Measurements from ENCODE around the gene ZFR2. TPM values are rescaled to one million over a fixed set of nuclear protein-coding genes. Genes with fewer than 3 reads are reported as not detected.

The ZFR2 gene
- total RNA-seq = 1 to 10 TPM in 3 of 5 donors, under 1 TPM in 2; 0.56 to 1.8 (median 1.4) TPM
- total RNA-seq (2013) = 1.1 TPM
- total RNA-seq = 0.20 to 3.3 (median 0.91) reads per million in 29 experiments

DNA sequence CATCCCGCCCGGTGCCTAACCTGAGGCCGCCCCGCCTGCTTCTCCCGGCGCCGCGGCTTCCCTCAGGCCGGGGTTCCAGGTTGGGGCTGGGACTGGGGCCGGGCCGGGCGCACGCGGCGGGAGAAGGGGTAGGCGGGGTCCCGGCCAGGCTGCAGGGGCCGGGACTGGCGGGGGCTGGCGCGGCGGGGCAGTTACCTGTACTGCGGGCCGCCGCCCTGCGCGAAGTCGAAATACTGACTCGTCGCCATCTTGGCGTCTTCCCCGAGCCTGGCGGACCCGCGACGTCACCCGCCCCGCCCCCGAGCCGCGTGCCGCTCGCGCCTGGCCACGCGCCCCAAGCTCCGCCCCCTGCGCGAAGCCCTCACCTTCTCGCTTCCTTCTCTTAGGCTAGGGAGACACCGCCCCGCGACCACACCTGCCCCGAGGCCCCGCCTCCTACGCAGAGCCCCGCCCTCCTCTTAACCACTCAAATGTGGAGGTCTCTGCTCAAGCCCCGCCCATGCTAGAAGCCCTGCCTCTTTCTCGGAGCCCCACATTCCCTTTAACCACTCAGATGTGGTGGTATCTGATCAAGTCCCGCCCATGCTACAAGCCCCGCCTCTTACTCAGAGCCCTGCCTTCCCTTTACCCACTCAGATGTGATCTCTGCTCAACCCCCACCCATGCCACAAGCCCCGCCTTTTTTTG is at the start of gene ZFR2:
ZFR2 (minus strand) TSS at position 269 of the 687 bp plus-strand sequence; CDS start at position 248, 21 bp downstream.
- Histone ChIP-seq H3K36me3 (ENCODE audit: control insufficient read depth in 2 of 2, extremely low read depth in 1 of 2, insufficient read depth in 1 of 2, low read length in 1 of 2) (no peaks in the 10 kb centered on the region), H3K4me1 (ENCODE audit: control insufficient read depth in 1 of 2, extremely low read depth in 1 of 2, insufficient read depth in 2 of 2, low read length in 2 of 2) (peaks cover 0 to 10% of the 10 kb centered on the region in 2 experiments), H3K27ac (ENCODE audit: low read length) (no peak within 1 kb of the TSS), H3K4me3 (ENCODE audit: control insufficient read depth in 1 of 2, extremely low read depth in 1 of 2, low read length in 1 of 2) (no peak within 1 kb of the TSS), H3K9me3 (no peaks in the 10 kb centered on the region), H3K27me3 (replicated peaks in 1 of 2; ENCODE audit: control insufficient read depth in 2 of 2, extremely low read depth in 1 of 2, insufficient read depth in 2 of 2, low read length in 1 of 2) (peaks cover 4 to 62% of the 10 kb centered on the region in 2 experiments)
- peaks cover 0 to 17% (median 13%) of the 10 kb centered on the region in 3 donors for H3K4me1 Mint-ChIP-seq
- peak in 26 of 35 experiments; percentile 3 to 37 (median 17) for DNase-seq
- peak in 3 of 4 experiments; percentile 45 to 49 (median 46) for ATAC-seq (replicated peaks in 1 of 4)
- POLR2A ChIA-PET = no interaction called here
- H3K27ac Mint-ChIP-seq = no peak within 1 kb of the TSS
- H3K4me3 Mint-ChIP-seq = peak within 1 kb of the TSS; percentile 31 to 64 (median 39)
- H3K36me3 Mint-ChIP-seq = no peaks in the 10 kb centered on the region
- CTCF ChIA-PET = no interaction called here
- peaks cover 40 to 52% of the 10 kb centered on the region in 2 donors for H3K27me3 Mint-ChIP-seq
- WGBS (ENCODE audit: insufficient coverage) = 16% methylated on average over 60 of the region's 62 CpGs
- H3K9me3 Mint-ChIP-seq = no peaks in the 10 kb centered on the region

DNA sequence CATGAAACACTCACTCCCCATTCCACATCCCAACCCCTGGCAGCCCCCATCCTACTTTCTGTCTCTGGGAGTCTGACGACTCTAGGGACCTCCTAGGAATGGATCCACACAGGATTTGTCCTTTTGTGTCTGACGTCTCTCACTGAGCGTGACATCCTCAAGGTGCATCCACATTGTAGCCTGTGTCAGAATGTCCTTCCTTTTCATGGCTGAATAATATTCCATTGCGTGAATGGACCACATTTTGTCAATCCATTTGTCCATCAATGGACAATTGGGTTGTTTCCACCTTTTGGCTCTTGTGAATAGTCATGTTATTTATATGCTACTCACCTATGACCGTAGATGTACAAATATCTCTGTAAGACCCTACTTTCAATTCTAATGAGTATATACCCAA is 47.2 kb upstream of the ZFR2 start:
- H3K36me3 ChIP-seq (ENCODE audit: control insufficient read depth in 2 of 2, extremely low read depth in 1 of 2, insufficient read depth in 1 of 2, low read length in 1 of 2) = no peaks in the 10 kb centered on the region
- H3K27ac ChIP-seq (ENCODE audit: low read length) = no peak overlapping the region
- peaks cover 0 to 24% of the 10 kb centered on the region in 2 experiments for H3K27me3 ChIP-seq (replicated peaks in 1 of 2; ENCODE audit: control insufficient read depth in 2 of 2, extremely low read depth in 1 of 2, insufficient read depth in 2 of 2, low read length in 1 of 2)
- H3K4me3 ChIP-seq (ENCODE audit: control insufficient read depth in 1 of 2, extremely low read depth in 1 of 2, low read length in 1 of 2) = no peak overlapping the region
- Mint-ChIP-seq H3K27ac (no peak overlapping the region), H3K4me1 (no peaks in the 10 kb centered on the region), H3K27me3 (peaks cover 8 to 11% of the 10 kb centered on the region in 2 donors), H3K36me3 (no peaks in the 10 kb centered on the region), H3K9me3 (peaks cover 0 to 3% (median 3%) of the 10 kb centered on the region in 3 donors), H3K4me3 (no peak overlapping the region)
- DNase-seq (no peak), ATAC-seq (replicated peaks in 1 of 4) (no peak)
- no peaks in the 10 kb centered on the region for H3K9me3 ChIP-seq
- POLR2A ChIA-PET = no interaction called here
- H3K4me1 ChIP-seq (ENCODE audit: control insufficient read depth in 1 of 2, extremely low read depth in 1 of 2, insufficient read depth in 2 of 2, low read length in 2 of 2) = no peaks in the 10 kb centered on the region
- 88% methylated on average over 3 of the region's 5 CpGs for WGBS (ENCODE audit: insufficient coverage)
- CTCF ChIA-PET = no interaction called here

DNA sequence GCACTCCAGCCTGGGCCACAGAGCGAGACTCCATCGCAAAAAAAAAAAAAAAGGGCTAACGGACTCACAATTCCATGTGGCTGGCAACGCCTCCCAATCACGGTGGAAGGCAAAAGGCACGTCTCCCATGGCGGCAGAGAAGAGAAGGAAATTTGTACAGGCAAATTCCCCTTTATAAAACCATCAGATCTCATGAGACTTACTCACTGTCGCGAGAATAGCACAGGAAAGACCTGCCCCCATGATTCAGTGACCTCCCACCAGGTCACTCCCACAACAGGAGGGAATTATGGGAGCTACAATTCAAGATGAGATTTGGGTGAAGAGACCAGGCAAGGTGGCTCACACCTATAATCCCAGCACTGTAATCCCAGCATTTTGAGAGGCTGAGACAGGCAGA is 45.4 kb upstream of the ZFR2 start:
- peaks cover 8% of the 10 kb centered on the region in 2 donors for H3K27me3 Mint-ChIP-seq
- Histone ChIP-seq H3K9me3 (no peaks in the 10 kb centered on the region), H3K27ac (ENCODE audit: low read length) (no peak overlapping the region), H3K36me3 (ENCODE audit: control insufficient read depth in 2 of 2, extremely low read depth in 1 of 2, insufficient read depth in 1 of 2, low read length in 1 of 2) (no peaks in the 10 kb centered on the region), H3K4me1 (ENCODE audit: control insufficient read depth in 1 of 2, extremely low read depth in 1 of 2, insufficient read depth in 2 of 2, low read length in 2 of 2) (no peaks in the 10 kb centered on the region), H3K27me3 (replicated peaks in 1 of 2; ENCODE audit: control insufficient read depth in 2 of 2, extremely low read depth in 1 of 2, insufficient read depth in 2 of 2, low read length in 1 of 2) (peaks cover 0 to 18% of the 10 kb centered on the region in 2 experiments), H3K4me3 (ENCODE audit: control insufficient read depth in 1 of 2, extremely low read depth in 1 of 2, low read length in 1 of 2) (no peak overlapping the region)
- no CpG with 5 or more reads among the region's 9 CpGs for WGBS (ENCODE audit: insufficient coverage)
- POLR2A ChIA-PET = no interaction called here
- H3K4me1 Mint-ChIP-seq = no peaks in the 10 kb centered on the region
- DNase-seq (no peak), ATAC-seq (replicated peaks in 1 of 4) (no peak)
- H3K4me3 Mint-ChIP-seq = no peak overlapping the region
- no peak overlapping the region for H3K27ac Mint-ChIP-seq
- peaks cover 0 to 3% (median 0%) of the 10 kb centered on the region in 3 donors for H3K9me3 Mint-ChIP-seq
- no peaks in the 10 kb centered on the region for H3K36me3 Mint-ChIP-seq
- CTCF ChIA-PET = no interaction called here

DNA sequence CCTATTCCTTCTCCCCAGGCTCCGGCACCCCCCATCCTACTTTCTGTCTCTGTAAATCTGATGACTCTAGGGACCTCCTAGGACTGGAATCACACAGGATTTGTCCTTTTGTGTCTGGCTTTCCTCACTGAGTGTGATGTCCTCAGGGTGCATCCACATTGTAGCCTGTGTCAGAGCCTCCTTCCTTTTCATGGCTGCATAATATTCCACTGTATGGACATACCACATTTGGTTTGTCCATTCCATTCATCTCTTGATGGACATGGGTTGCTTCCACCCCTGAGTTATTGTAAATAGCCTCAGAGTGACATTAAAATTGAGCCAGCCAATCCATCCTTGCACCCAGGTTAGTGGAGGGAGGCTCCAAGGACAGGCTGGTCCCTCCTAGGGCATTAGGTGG is 41.3 kb upstream of the ZFR2 start:
- H3K4me3 ChIP-seq (ENCODE audit: control insufficient read depth in 1 of 2, extremely low read depth in 1 of 2, low read length in 1 of 2) = no peak overlapping the region
- Mint-ChIP-seq H3K27me3 (no peaks in the 10 kb centered on the region), H3K36me3 (no peaks in the 10 kb centered on the region), H3K4me1 (peaks cover 0 to 3% (median 0%) of the 10 kb centered on the region in 3 donors), H3K27ac (no peak overlapping the region), H3K4me3 (no peak overlapping the region), H3K9me3 (peaks cover 0 to 3% (median 0%) of the 10 kb centered on the region in 3 donors)
- no peak for DNase-seq
- no peak for ATAC-seq (replicated peaks in 1 of 4)
- no peaks in the 10 kb centered on the region for H3K9me3 ChIP-seq
- POLR2A ChIA-PET = no interaction called here
- no peak overlapping the region for H3K27ac ChIP-seq (ENCODE audit: low read length)
- CTCF ChIA-PET = no interaction called here
- WGBS (ENCODE audit: insufficient coverage) = 100% methylated on average over 1 of the region's 1 CpG
- H3K36me3 ChIP-seq (ENCODE audit: control insufficient read depth in 2 of 2, extremely low read depth in 1 of 2, insufficient read depth in 1 of 2, low read length in 1 of 2) = no peaks in the 10 kb centered on the region
- no peaks in the 10 kb centered on the region for H3K4me1 ChIP-seq (ENCODE audit: control insufficient read depth in 1 of 2, extremely low read depth in 1 of 2, insufficient read depth in 2 of 2, low read length in 2 of 2)
- H3K27me3 ChIP-seq (replicated peaks in 1 of 2; ENCODE audit: control insufficient read depth in 2 of 2, extremely low read depth in 1 of 2, insufficient read depth in 2 of 2, low read length in 1 of 2) = peaks cover 0 to 19% of the 10 kb centered on the region in 2 experiments

DNA sequence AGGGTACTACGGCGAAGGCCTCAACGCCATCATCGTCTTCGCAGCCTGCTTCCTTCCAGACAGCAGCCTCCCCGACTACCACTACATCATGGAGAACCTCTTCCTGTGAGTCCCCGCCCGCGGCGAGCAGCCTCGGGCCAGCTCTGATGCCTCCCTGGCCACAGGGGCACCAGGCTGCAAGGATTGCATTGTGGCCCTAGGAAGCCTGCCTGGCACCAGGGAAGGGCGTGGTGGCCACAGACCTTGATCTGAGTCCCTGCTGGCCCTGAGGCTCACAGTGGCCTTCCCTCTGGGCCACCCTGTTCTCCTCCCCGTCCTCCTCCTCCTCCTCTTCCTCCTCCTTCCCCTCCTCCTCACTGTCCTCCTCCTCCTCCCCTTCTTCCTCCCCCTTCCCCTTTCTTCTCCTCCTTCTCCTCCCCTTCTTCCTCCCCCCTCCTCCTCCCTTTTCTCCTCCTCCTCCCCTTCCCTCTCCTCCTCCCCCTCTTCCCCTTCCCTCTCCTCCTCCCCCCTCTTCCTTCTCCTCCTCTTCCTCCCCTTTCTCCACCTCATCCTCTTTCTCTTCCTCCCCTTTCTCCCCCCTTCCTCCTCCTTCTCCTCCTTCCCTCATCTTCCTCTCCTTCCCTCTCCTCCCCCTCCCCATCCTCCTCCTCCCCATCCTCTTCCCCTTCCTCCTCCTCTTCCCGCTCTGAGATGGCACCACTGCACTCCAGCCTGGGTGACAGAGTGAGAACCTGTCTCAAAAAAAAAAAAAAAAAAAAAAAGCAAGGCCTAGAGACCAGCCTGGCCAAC is 39.6 kb upstream of the ZFR2 start:
- Mint-ChIP-seq H3K27ac (no peak overlapping the region), H3K36me3 (no peaks in the 10 kb centered on the region), H3K4me3 (no peak overlapping the region), H3K9me3 (peaks cover 0 to 3% (median 0%) of the 10 kb centered on the region in 3 donors), H3K27me3 (peaks cover 0 to 3% of the 10 kb centered on the region in 2 donors), H3K4me1 (peaks cover 0 to 3% (median 0%) of the 10 kb centered on the region in 3 donors)
- ChIA-PET POLR2A (no interaction called here), CTCF (no interaction called here)
- ATAC-seq (replicated peaks in 1 of 4) = no peak
- 76% methylated on average over 14 of the region's 14 CpGs for WGBS (ENCODE audit: insufficient coverage)
- Histone ChIP-seq H3K27me3 (replicated peaks in 1 of 2; ENCODE audit: control insufficient read depth in 2 of 2, extremely low read depth in 1 of 2, insufficient read depth in 2 of 2, low read length in 1 of 2) (peaks cover 0 to 21% of the 10 kb centered on the region in 2 experiments), H3K4me3 (ENCODE audit: control insufficient read depth in 1 of 2, extremely low read depth in 1 of 2, low read length in 1 of 2) (no peak overlapping the region), H3K4me1 (ENCODE audit: control insufficient read depth in 1 of 2, extremely low read depth in 1 of 2, insufficient read depth in 2 of 2, low read length in 2 of 2) (no peaks in the 10 kb centered on the region), H3K9me3 (no peaks in the 10 kb centered on the region), H3K27ac (ENCODE audit: low read length) (no peak overlapping the region), H3K36me3 (ENCODE audit: control insufficient read depth in 2 of 2, extremely low read depth in 1 of 2, insufficient read depth in 1 of 2, low read length in 1 of 2) (no peaks in the 10 kb centered on the region)
- no peak for DNase-seq

DNA sequence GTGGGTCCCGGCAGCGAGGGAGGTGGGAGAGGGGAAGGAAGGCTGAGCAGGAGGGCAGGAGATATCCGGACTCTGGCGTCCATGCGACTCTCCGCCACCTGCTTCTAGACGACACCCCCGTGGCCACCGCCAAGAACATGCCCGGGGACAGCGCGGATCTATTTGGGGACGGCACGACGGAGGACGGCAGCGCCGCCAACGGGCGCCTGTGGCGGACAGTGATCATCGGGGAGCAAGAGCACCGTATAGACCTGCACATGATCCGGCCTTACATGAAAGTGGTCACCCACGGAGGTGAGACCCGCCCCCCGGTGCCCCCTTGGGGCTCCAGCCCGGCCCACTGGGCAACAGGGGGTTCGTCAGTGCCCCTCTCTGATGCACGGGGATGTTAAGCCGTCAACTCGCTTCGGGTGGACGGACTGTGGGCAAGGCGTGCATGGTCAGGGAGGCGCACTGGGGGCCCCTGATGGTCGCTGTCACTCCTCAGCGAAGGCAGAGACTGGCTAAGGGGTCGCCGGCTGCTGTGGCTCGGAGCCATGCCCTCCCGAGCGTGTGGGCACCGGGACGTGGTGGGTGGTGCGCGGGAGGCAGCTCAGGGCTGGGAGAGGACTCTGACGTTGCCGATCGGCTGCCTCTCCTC is 38.9 kb upstream of the ZFR2 start:
- 86% methylated on average over 48 of the region's 50 CpGs for WGBS (ENCODE audit: insufficient coverage)
- Mint-ChIP-seq H3K27ac (no peak overlapping the region), H3K36me3 (no peaks in the 10 kb centered on the region), H3K9me3 (peaks cover 0 to 3% (median 0%) of the 10 kb centered on the region in 3 donors), H3K27me3 (peaks cover 0 to 3% of the 10 kb centered on the region in 2 donors), H3K4me3 (no peak overlapping the region), H3K4me1 (peaks cover 0 to 3% (median 0%) of the 10 kb centered on the region in 3 donors)
- Histone ChIP-seq H3K27ac (ENCODE audit: low read length) (no peak overlapping the region), H3K9me3 (no peaks in the 10 kb centered on the region), H3K36me3 (ENCODE audit: control insufficient read depth in 2 of 2, extremely low read depth in 1 of 2, insufficient read depth in 1 of 2, low read length in 1 of 2) (no peaks in the 10 kb centered on the region), H3K4me3 (ENCODE audit: control insufficient read depth in 1 of 2, extremely low read depth in 1 of 2, low read length in 1 of 2) (no peak overlapping the region), H3K27me3 (replicated peaks in 1 of 2; ENCODE audit: control insufficient read depth in 2 of 2, extremely low read depth in 1 of 2, insufficient read depth in 2 of 2, low read length in 1 of 2) (peaks cover 0 to 24% of the 10 kb centered on the region in 2 experiments), H3K4me1 (ENCODE audit: control insufficient read depth in 1 of 2, extremely low read depth in 1 of 2, insufficient read depth in 2 of 2, low read length in 2 of 2) (no peaks in the 10 kb centered on the region)
- POLR2A ChIA-PET = no interaction called here
- no peak for ATAC-seq (replicated peaks in 1 of 4)
- DNase-seq = no peak
- CTCF ChIA-PET = no interaction called here

All from T-cell (primary cell).